KOPT-K1 (cell line): ENCODE results near the gene KRTAP10-2.
"Not testable (repeated sequence)": the region's sequence is repeated elsewhere in the genome, so short reads cannot be mapped to it uniquely, and the experiment has no call there.

Experiments
- H3K27ac ChIP-seq: fragments of 200-600 bp; sonication (generic); 2 replicates; pipeline ENCODE4 v1.5.1; 2016; ENCODE audit warnings: antibody characterized with exemption, mild to moderate bottlenecking, low read depth, low read length; ENCODE audit not compliant: poor library complexity, severe bottlenecking
- H3K36me3 ChIP-seq: fragments of 200-600 bp; sonication (generic); 2 replicates; pipeline ENCODE4 v1.5.1; 2017; ENCODE audit warnings: antibody characterized with exemption, mild to moderate bottlenecking, low read length, moderate library complexity; ENCODE audit not compliant: insufficient read depth
- H3K9me3 ChIP-seq: fragments of 200-600 bp; sonication (generic); 2 replicates; pipeline ENCODE4 v1.5.1; 2017; ENCODE audit warnings: antibody characterized with exemption, low read length, mild to moderate bottlenecking; ENCODE audit not compliant: insufficient read depth, poor library complexity, severe bottlenecking

Gene KRTAP10-2

DNA sequence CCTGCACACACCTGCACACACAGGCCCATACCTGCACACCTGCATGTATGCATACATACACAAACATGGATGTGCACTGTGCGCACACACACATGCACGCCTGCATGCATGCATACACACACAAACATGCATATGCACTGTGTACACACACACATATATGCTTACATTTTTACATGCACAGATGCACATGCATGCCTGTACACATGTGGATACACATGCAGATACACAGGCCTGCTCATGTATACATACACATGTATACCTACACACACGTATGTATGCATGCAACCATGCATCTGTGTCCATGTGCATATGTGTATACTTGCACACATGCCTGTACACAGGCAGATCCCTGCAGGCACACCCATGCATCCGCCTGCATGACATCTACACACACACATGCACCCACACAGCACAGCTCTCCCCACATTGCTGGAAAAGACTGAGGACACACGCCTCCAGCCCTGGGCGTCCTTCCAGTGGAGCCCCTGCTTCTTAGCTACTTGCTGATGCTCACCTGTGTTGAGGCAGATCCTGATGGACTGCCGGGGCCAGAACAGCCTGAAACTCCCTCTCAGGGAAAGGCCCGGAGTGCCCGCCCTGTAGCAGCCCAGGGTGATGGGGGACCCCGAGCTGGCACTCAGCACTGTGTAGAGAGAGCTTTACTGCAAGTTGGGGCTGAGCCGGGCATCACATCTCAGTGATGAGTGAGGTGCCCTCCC, 39.9 kb downstream of the KRTAP10-2 start:
- Histone ChIP-seq H3K27ac (no peak overlapping the region), H3K9me3 (no peaks in the 10 kb centered on the region), H3K36me3 (no peaks in the 10 kb centered on the region)

GRCh38 chr21:44510508-44511218, 40.6 kb downstream of the KRTAP10-2 start:
- no peaks in the 10 kb centered on the region for H3K9me3 ChIP-seq
- H3K27ac ChIP-seq: no peak overlapping the region
- no peaks in the 10 kb centered on the region for H3K36me3 ChIP-seq

- Histone ChIP-seq H3K27ac (no peak overlapping the region), H3K9me3 (no peaks in the 10 kb centered on the region), H3K36me3 (no peaks in the 10 kb centered on the region)
Measured at GRCh38 chr21:44510109-44510507, 41.2 kb downstream of the KRTAP10-2 start.

DNA sequence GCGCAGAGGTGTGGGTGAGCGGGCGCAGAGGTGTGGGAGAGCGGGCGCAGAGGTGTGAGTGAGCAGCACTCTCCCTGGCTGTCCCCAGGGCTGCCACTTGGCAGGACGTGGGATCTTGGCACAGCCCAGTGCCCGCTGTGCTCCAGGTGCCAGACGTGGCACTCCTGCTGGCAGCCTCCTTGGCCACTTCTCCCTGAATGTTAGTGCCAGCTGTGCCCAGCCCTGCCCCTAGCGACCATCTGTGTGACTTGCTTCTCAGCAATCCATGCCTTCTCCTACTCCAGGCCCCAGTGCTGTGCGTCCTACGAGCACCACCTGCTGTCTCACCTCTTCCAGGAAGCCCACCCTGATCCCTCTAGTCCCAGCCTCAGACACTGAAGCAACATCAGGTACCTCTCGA, 41.8 kb downstream of the KRTAP10-2 start:
- H3K36me3 ChIP-seq: no peaks in the 10 kb centered on the region
- H3K27ac ChIP-seq: no peak overlapping the region
- no peaks in the 10 kb centered on the region for H3K9me3 ChIP-seq

DNA sequence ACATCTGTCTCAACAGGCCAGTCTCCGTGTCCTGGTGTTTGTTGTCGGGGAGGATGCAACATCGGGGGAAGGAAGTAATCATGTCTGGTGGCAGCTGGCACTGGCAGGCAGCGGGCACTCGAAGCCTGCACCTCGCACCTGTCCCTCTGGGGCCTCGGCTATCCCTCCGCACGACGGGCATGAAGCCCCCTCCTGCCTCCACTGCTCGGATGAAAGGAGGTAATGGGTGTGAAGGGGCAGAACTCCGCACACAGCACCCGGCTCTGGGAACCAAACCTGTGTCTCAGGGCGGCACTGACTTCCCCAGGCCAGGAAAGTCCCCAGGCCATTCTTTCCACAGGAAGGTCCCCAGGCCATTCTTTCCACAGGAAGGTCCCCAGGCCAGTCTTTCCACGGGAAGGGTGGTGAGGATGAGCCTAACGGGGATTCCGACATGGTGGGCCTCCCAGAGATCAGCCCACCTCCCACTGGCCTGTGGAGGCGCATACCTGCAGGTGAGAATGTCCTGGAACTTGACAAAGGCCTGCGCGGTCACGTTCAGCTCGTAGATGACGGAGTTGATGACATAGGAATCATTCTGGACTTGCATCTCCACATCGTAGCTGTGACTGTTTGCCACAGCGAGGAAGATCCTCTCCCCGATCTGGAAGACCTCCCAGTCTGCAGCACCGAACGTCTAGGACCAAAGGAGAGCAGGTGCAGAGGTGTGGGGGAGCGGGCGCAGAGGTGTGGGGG, 42.4 kb downstream of the KRTAP10-2 start:
- Histone ChIP-seq H3K9me3 (no peaks in the 10 kb centered on the region), H3K27ac (no peak overlapping the region), H3K36me3 (no peaks in the 10 kb centered on the region)

- H3K27ac ChIP-seq: no peak overlapping the region
- no peaks in the 10 kb centered on the region for H3K9me3 ChIP-seq
- no peaks in the 10 kb centered on the region for H3K36me3 ChIP-seq
Measured at GRCh38 chr21:44508426-44508710, 42.9 kb downstream of the KRTAP10-2 start.

DNA sequence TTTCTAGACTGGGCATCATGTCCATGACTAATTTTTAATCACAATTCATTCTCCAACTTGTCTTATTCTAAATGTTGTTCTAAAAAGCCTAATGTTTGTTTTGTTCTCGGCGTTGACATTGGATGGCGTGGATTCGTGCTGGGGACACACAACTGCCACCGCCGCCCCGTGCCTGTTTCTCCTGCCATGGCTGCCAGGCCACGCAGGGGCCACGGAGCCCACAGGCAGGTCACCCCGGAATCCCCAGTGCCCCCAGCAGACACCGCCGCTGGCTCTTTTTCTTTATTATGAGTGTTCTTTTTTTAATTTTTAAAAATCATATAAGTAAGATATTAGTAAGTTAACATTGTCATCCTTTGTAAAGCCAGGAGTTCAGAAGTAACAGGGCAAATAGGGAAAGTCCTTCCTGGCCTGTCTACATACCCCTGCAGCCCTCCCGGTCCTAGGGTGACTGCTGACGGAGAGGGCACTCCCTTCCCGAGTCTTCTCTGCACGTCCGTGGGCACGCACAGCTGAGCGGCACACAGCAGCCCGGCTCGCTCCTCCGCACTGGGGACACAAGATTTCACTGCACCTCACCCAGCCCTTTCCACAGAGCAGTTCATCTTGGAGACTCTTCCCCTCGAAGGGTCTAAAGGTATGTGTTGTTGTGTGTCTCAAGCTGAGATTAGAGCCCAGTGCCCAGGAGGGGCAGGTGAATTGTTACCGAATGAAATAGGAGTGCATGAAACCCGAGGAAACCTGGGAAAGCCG, 43.5 kb downstream of the KRTAP10-2 start:
- H3K36me3 ChIP-seq: no peaks in the 10 kb centered on the region
- H3K27ac ChIP-seq: no peak overlapping the region
- no peaks in the 10 kb centered on the region for H3K9me3 ChIP-seq

DNA sequence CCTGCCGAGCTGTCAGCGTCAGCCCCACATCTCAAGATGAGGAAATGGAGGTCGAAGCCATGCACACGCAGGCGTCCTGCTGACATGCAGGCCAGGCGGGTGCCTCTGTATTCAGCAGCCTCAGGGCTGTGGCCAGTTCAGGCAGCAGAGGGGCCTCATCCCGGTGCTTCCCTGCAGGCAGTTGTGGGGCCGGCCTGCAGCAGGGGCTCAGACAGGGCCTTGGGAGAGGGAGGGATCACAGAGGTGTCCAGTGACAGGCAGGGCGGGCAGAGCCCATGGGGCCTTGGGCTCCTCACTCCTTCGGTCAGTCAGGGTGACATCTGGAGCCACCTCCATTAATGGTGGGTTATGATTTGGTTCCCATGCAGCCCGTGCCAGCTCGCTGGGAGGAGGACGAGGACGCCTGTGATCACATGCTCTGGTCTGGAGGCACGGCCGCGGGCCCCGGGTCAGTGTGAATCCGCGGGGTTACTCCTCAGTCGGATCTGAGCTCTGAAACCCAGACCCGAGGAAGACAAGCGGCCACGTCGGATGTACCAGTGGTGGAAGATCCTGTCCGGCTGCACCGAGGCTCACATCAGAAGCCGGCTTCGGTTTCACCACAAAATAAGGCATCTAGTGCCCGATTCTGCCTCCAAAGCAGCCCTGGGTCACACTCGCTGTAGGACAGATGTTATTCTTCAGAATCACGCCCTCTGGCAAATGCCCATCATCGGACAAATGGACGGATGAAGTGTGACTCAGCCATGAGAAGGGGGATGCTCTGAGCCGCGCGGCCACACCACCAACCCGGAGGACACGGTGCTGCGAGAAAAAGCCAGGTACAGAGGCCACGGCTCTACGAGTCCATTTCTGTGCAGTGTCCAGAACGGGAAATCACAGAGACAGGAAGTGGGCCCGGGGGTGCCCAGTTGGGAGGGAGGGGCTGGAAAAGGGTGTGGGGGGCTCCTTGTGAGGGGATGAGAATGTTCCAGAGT, 44.7 kb downstream of the KRTAP10-2 start:
- no peaks in the 10 kb centered on the region for H3K36me3 ChIP-seq
- no peak overlapping the region for H3K27ac ChIP-seq

DNA sequence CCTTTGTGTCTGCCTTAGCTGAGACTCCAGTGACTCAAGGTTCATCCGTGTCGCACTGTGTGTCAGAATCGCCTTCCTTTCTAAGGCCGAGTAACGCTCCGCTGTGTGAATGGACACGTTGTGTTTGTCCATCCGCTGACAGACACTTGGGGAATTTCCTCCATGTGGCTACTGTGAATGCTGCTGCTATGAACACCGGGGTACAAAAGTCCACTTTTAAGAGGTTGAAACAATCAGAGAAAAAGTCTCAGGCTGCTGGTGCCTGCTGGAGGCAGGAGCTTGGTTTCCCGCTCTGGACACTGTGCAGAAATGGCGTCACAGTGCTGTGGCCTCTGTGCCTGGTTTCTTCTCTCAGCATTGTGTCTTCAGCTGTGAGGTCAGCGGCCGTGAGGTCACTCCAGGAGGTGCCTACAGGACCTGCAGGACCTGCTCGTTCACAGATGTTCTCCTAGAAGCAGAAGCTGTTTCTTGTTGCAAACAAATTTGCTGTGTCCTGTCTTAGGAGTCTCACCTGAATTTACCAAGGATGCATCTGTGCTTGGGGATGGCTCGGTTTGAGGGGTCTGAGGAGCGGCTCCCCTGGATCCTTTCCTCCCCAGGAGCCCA, 45.5 kb downstream of the KRTAP10-2 start:
- Histone ChIP-seq H3K27ac (no peak overlapping the region), H3K9me3 (no peaks in the 10 kb centered on the region), H3K36me3 (no peaks in the 10 kb centered on the region)

More for the DNA sequence above, 44.7 kb downstream of the KRTAP10-2 start:
- no peaks in the 10 kb centered on the region for H3K9me3 ChIP-seq

GRCh38 chr21:44503901-44504399, 47.4 kb downstream of the KRTAP10-2 start:
- Histone ChIP-seq H3K9me3 (no peaks in the 10 kb centered on the region), H3K27ac (no peak overlapping the region), H3K36me3 (no peaks in the 10 kb centered on the region)

- H3K27ac ChIP-seq, H3K9me3 ChIP-seq, H3K36me3 ChIP-seq: not testable (repeated sequence)
Measured at GRCh38 chr21:44503006-44503889, 48.1 kb downstream of the KRTAP10-2 start.

DNA sequence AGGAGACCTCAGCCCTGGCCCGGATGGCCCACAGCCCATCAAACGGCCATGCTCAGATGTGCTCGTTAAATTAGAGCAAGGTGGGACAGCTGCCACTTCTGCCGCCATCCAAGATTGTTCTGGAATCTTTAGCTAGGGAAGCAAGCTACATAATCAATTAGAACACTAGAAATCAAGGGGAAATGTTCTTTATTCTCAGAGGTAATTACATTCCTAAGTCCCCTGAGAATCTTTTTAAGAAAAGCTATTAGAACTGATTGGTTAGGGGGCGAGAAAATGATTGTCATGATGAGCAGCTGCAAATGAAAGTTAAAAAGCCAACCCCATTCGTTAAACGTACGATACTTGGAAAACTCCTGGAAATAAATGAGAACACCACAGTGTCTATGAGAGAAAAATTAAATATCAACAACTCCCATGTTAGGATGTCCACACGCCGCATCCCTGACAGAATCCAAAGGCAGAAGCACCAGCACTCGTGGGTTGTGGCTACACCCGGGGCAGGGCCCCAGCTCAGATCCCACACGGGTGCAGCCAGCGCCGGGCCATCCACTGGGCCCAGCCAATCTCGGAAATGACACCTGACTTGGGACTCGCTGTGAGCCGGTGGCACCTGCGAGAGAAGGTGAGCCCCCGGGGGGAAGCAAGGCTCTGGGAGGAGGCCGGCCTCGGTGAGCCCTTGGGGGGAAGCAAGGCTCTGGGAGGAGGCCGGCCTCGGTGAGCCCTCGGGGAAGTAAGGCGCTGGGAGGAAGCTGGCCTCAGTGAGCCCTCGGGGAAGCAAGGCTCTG, 48.9 kb downstream of the KRTAP10-2 start:
- no peaks in the 10 kb centered on the region for H3K9me3 ChIP-seq
- H3K36me3 ChIP-seq: no peaks in the 10 kb centered on the region
- H3K27ac ChIP-seq: no peak overlapping the region
